ENCODE data around the gene CCR5AS.
A peak's percentile ranks its signal among the peaks of the same experiment; 100 is the strongest.

Gene CCR5AS

DNA sequence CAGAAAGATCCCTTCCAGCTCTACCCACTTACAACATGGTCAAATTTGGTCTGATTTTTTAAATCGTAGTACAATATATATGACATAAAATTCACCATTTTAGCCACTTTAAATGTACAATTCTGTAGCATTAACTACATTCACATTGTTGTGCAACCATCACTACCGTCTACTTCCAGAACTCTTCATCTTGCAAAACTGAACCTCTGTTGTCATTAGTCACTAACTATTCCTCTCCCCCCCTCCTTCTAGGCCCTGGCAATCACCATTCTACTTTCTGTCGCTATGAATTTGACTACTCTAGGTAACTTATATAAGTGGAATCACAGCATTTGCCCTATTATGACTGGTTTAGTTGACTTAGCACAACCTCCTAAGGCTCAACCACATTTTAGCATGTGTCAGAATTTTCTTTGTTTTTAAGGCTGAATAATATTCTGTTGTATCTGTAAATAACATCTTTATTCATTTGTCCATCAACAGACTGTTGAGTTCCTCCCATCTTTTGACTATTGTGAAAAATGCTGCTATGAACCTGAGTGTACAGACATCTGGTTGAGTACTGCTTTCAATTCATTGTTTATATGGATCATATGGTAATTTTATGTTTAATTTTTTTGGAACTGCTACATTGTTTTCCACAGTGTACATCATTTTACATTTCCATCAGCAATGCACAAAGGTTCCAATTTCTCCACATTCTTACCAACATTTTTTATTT lies 88.5 kb downstream of the CCR5AS start:
- CTCF ChIA-PET, result interaction anchor here (1.4 kb wide), 1 partner anchor 30 kb away, joined by 3 read pairs; no protein-coding TSS in a partner anchor
- Histone ChIP-seq H3K36me3 (ENCODE audit: control insufficient read depth in 4 of 4, insufficient read depth in 4 of 4, low read length in 3 of 4) (no peaks in the 10 kb centered on the region), H3K9me3 (ENCODE audit: control extremely low read depth in 1 of 5, control insufficient read depth in 4 of 5, insufficient read depth in 2 of 5, low read depth in 1 of 5, low read length in 4 of 5) (peaks cover 0 to 4% (median 0%) of the 10 kb centered on the region in 5 experiments), H3K27me3 (replicated peaks in 2 of 5; ENCODE audit: control insufficient read depth in 4 of 5, insufficient read depth in 5 of 5, low read length in 4 of 5) (no peaks in the 10 kb centered on the region), H3K27ac (ENCODE audit: insufficient read depth in 1 of 2, low read depth in 1 of 2, low read length in 2 of 2, poor library complexity in 1 of 2, severe bottlenecking in 2 of 2) (no peak overlapping the region), H3K4me1 (ENCODE audit: control extremely low read depth in 1 of 4, control insufficient read depth in 4 of 4, insufficient read depth in 4 of 4, low read length in 3 of 4) (peaks cover 0 to 18% (median under 1%) of the 10 kb centered on the region in 4 experiments), H3K4me3 (ENCODE audit: control insufficient read depth in 1 of 7, extremely low read depth in 1 of 7, insufficient read depth in 4 of 7, low read depth in 2 of 7, low read length in 6 of 7) (no peak overlapping the region)
- DNase-seq, result no peak
- WGBS (ENCODE audit: insufficient coverage), result 94% methylated on average over 2 of the region's 3 CpGs
- POLR2A ChIA-PET, result no interaction called here

DNA sequence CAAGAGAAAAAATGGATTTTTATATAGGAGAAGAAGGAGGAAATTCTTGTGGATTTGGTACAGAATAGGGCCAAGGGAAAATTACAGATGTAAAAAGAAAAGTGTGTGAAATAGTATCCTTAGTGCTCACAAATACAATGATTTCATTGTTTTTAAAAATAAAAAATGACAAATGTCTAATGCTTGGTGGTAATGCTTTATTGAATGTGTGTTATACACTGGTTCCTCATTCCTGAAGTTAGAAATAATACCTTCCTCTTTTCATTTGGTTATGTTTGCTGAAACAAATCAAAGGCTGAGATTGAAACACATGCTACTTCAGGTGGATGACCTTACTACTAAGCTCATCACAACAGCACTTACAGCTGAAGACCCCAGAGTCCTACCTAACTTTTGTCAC lies 90.7 kb downstream of the CCR5AS start:
- ChIA-PET CTCF (no interaction called here), POLR2A (no interaction called here)
- peaks cover 0 to 2% (median 0%) of the 10 kb centered on the region in 5 experiments for H3K9me3 ChIP-seq (ENCODE audit: control extremely low read depth in 1 of 5, control insufficient read depth in 4 of 5, insufficient read depth in 2 of 5, low read depth in 1 of 5, low read length in 4 of 5)
- no peaks in the 10 kb centered on the region for H3K36me3 ChIP-seq (ENCODE audit: control insufficient read depth in 4 of 4, insufficient read depth in 4 of 4, low read length in 3 of 4)
- no peak overlapping the region for H3K4me3 ChIP-seq (ENCODE audit: control insufficient read depth in 1 of 7, extremely low read depth in 1 of 7, insufficient read depth in 4 of 7, low read depth in 2 of 7, low read length in 6 of 7)
- peak in 1 of 3 donors; percentile 26 for DNase-seq
- peaks cover 0 to 25% (median under 1%) of the 10 kb centered on the region in 4 experiments for H3K4me1 ChIP-seq (ENCODE audit: control extremely low read depth in 1 of 4, control insufficient read depth in 4 of 4, insufficient read depth in 4 of 4, low read length in 3 of 4)
- no peaks in the 10 kb centered on the region for H3K27me3 ChIP-seq (replicated peaks in 2 of 5; ENCODE audit: control insufficient read depth in 4 of 5, insufficient read depth in 5 of 5, low read length in 4 of 5)
- no peak overlapping the region for H3K27ac ChIP-seq (ENCODE audit: insufficient read depth in 1 of 2, low read depth in 1 of 2, low read length in 2 of 2, poor library complexity in 1 of 2, severe bottlenecking in 2 of 2)

DNA sequence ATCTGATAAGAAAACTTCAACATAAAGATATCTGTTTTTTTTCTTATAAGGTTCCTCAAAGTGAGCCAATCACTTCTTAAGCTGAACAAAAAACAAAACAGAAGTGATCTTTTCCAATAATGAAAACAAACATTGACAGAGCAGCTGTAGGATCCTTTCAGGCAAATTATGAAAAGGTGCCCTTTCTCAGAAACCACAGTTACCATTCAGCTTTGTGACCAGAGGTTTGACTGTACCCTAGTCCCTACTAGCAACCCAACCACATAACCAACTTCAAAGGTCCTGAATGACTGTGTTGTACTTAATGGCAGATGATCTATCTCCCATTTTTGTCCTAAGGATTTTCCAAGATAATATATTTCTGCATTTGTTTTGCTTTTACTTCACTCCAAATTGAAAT lies 92.3 kb downstream of the CCR5AS start:
- CTCF ChIA-PET, result interaction anchor here (1.0 to 1.4 kb wide), 2 partner anchors 14 to 58 kb away, joined by 4 read pairs; no protein-coding TSS in a partner anchor
- Histone ChIP-seq H3K4me1 (ENCODE audit: control extremely low read depth in 1 of 4, control insufficient read depth in 4 of 4, insufficient read depth in 4 of 4, low read length in 3 of 4) (peaks cover 0 to 22% (median 0%) of the 10 kb centered on the region in 4 experiments), H3K27ac (ENCODE audit: insufficient read depth in 1 of 2, low read depth in 1 of 2, low read length in 2 of 2, poor library complexity in 1 of 2, severe bottlenecking in 2 of 2) (no peak overlapping the region), H3K4me3 (ENCODE audit: control insufficient read depth in 1 of 7, extremely low read depth in 1 of 7, insufficient read depth in 4 of 7, low read depth in 2 of 7, low read length in 6 of 7) (no peak overlapping the region), H3K9me3 (ENCODE audit: control extremely low read depth in 1 of 5, control insufficient read depth in 4 of 5, insufficient read depth in 2 of 5, low read depth in 1 of 5, low read length in 4 of 5) (peaks cover 0 to 2% (median 0%) of the 10 kb centered on the region in 5 experiments), H3K27me3 (replicated peaks in 2 of 5; ENCODE audit: control insufficient read depth in 4 of 5, insufficient read depth in 5 of 5, low read length in 4 of 5) (no peaks in the 10 kb centered on the region), H3K36me3 (ENCODE audit: control insufficient read depth in 4 of 4, insufficient read depth in 4 of 4, low read length in 3 of 4) (no peaks in the 10 kb centered on the region)
- POLR2A ChIA-PET, result no interaction called here
- no peak for DNase-seq
